Suprapubic skin (tissue), 3 donors: ENCODE data around the gene SLC25A47.

Source experiments
- CTCF ChIP-seq, 2 donors: fragments of 200-600 bp in 1 of 2; fragments of 450-650 bp in 1 of 2; sonication (generic) in 1 of 2; IDR thresholded peaks; one replicate each; pipeline ENCODE4 v1.5.1; 2016 to 2019; ENCODE audit warnings: antibody characterized with exemption in 2 of 2, mild to moderate bottlenecking in 1 of 2, moderate library complexity in 1 of 2
- EP300 ChIP-seq: sonication (generic); formaldehyde crosslinking; IDR thresholded peaks from one replicate; pipeline ENCODE4 v1.6.1; 2017; ENCODE audit warnings: antibody characterized with exemption
- POLR2A ChIP-seq, 2 donors: fragments of 450-650 bp; IDR thresholded peaks; one replicate each; pipeline ENCODE4 v1.6.1; 2017; ENCODE audit warnings: antibody characterized with exemption in 2 of 2, mild to moderate bottlenecking in 2 of 2, moderate library complexity in 2 of 2

DNA sequence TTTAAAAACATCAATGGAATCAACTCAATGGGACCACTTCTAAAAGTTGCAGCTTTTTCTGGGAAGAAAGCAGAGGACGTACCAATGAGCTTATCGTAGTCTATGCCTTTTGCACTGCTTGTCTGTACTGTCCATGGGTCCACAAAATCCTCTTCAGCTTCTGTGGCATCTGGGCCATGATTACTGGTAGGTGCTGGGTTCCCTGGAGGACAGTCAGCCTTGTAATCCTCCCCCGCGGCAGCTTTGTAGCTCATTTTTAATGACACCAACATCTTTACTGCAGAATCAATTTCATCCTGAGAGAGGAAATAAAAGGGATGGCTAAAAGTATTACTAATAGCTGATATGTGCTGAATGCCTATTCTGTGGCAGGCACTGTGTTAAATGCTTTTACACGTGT lies 38.5 kb downstream of the SLC25A47 start:
- no peak for TF ChIP-seq POLR2A (IDR thresholded peaks at IDR 0.05)
- TF ChIP-seq EP300: no peak
- no peak for TF ChIP-seq CTCF (IDR thresholded peaks at IDR 0.05)
